ENCODE data around the gene FABP7.

Gene FABP7

GRCh38 chr6:122799140-122799745, 19.7 kb downstream of the FABP7 start:
- no peak for DNase-seq

- no peak for DNase-seq
These were observed 20.6 kb downstream of the FABP7 start for GRCh38 chr6:122799916-122800686.

DNA sequence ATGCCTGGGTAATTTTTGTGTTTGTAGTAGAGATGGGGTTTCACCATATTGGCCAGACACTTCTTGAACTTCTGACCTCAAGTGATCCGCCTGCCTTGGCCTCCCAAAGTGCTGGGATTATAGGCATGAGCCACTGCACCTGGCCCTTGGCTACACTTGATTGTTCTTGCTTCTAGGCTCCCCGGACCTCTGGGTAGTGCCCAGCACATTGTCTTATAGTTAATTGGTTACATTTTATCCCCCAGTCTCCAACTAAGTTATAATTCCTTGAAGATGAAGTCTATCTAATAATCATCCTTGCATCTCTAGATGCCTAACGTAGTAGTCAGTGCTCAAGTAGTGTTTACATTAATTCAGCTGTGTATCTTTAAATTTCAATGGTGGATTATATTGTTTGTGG, 21.4 kb downstream of the FABP7 start:
- DNase-seq = no peak

DNA sequence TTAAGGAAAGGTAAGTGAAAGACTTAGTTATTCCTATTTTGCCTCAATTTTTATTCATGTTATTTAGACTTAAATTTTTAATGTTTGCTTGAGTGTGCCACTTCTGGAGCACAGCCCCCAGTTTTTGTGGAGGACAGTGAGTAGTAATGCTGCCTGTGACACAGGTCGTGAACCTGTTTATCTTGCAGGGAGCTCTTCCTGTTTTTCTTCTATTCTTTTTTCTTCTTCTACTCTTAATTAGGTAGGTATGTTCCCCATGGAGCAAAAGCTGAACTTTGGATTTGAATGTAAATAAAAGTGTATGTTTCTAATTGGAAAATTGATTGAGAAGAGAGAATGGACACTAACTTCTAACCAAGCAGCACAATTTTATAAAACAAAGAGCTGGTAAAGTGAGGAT, 21.9 kb downstream of the FABP7 start:
- no peak for DNase-seq

DNA sequence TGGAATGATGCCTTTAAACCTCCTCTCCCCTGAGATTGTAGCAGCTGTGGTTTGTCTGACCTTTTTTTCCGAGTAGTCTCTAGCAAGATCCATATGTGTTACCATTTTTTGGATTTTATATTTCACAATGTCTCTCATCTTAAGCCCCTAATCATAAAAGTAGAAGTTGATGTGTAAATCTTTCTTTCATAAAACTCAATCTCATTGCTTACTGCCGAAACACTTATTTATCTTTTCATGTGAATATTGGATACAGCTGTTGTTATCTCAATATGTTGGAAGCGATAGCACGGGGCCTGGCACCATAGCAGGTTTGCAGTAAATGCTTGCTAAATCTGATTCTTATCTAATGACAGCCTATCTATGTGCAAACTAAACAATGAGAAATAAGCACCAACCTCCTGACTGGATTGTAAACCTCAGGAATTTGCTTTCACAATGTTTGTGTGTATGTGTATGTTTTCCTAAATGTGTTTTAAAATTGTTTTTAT, 23.7 kb downstream of the FABP7 start:
- DNase-seq = no peak

DNA sequence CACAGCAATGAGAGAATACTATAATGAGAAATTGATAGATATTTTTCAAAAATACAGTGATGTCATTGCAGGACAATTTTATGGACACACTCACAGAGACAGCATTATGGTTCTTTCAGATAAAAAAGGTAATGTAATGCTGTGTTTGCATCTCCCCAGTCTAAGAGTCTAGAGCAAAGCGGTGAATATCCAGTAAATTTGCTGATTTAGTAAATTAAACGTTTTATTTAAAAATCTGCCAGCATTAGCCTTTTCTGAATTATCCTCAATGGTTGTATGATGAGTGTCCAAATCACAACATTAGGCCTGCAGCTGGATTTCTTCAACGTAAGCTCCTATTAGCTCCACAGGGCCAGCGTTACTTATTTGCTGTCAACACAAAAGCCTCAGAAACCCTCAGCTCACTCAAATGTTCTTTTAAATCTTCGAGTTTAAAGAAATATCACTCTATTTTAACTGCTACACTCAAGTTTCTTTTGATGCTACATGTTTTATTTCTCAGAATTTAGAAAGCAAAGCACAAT, 25.5 kb downstream of the FABP7 start:
- no peak for DNase-seq

DNA sequence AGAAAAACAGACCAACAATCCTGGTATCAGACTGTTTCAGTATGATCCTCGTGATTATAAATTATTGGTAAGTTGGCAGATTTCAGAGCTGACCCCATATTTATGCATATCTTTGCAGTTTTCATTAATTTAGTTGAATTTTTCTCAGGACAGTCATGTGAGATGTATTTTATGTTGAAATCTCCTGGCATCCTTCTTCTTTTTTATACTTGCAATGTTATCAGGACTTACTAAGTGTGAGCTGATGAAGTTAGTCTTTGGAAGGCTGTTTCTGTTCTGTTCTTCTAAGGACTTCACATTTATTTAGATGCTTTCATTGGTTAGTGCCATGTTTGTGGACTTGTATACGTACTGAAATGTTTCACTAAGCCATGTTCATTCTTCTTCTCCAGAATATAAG, 26.8 kb downstream of the FABP7 start:
- no peak for DNase-seq

DNA sequence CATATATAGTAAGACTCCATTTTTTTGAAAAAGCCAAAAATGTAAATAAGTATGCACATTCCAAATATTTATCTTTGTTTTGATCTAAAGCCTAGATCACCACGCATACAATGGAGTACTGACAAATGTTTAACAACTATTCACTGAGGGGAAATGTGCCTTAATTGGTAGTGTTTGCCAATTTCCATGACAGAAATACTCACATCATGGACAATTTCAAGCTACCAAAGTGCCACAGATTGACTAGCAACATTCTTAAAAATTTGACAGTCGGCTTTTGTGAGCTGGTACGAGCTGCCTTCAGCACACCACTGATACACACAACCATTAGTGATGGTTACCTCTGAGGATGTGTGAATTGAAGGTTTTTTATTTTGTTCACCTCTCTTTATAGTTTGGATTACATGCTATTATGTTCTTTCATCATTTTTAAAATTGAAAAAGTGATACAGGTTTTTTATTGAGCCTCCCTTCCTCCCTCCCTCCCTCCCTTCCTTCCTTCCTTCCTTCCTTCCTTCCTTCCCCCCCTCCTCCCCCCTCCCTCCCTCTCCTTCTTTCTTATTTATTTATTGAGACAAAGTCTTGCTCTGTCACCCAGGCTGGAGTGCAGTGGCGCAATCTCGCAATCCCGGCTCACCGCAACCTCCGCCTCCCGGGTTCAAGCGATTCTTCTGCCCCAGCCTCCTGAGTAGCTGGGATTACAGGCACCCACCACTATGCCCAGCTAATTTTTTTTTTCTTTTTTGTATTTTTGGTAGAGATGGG, 28.8 kb downstream of the FABP7 start:
- no peak for DNase-seq

DNA sequence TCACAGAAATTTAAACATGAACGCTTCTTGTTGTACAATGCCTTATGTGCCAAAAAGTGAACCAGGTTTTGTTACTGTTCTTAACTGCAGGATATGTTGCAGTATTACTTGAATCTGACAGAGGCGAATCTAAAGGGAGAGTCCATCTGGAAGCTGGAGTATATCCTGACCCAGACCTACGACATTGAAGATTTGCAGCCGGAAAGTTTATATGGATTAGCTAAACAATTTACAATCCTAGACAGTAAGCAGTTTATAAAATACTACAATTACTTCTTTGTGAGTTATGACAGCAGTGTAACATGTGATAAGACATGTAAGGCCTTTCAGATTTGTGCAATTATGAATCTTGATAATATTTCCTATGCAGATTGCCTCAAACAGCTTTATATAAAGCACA, 29.5 kb downstream of the FABP7 start:
- DNase-seq = no peak

DNA sequence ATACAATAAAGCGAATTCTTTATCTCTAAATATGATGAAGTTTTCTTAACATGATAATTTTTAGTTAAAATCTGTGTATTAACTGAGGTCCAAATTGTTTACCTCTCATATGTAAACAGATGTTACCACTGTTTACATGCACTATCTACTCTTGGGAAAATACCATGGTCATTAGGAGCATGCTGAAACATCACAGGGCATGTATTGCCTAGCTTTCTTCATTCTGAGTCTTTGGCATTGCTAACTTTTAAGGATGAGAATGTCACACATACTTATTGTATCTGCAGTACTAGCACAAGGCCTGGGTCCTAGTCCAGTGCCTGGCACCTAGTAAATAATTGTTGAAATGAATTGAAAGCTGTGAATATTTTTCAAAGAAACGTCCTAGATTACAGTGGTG, 30.2 kb downstream of the FABP7 start:
- no peak for DNase-seq

GRCh38 chr6:122810189-122810588, 30.7 kb downstream of the FABP7 start:
- no peak for DNase-seq

DNA sequence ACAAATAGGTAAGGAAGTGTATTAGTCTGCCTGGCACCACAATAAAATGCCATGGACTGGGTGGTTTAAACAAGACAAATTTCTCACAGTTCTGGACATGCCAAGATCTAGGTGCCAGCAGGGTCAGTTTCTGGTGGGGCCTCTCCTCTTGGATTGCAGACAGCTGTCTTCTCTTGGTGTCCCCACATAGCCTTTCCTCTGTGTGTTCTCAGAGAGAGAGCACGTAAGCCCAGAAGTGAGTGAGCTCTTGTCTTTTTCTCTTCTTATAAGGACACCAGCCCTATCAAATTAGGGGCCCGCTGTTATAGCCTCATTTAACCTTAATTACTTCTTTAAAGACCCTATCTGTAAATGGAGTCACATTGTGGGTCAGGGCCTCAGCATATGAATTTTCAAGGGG, 37.8 kb downstream of the FABP7 start:
- DNase-seq = no peak

DNA sequence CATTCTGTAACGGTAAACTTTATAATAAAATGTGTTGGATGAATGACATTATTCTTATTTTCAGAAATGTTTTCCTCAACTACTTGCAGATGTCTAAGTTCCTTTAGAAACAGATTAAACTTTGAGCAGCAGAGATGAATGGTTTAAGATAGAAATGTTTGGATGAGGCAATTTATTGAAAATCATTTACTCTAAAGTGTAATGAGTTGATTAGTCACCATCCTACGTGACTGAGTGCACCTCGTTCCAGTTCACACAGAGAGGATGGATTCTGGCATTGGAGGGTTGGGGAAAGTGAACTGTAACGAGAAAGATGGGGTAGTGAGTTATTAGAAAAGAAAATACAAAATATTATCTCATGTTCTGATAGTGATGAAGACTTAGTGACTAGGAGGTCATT, 38.2 kb downstream of the FABP7 start:
- DNase-seq = no peak

DNA sequence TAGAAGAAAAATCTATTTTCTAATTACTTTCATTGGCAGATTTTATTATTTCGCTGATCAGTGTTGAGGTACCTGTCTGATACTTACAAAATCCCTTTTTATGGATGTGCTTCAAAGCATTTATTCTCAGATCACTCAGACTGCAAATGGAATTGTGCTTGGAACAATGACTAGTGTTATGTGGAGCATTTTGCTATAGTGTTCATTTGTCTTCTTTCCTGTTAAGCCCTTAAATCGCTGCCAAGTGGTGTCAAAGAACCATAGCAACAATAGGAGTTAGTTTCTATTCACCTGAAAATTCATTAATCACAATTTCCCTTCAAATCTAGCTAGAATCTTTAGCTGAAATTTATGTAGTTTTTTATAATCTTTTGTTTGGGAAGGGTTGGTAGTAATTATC, 39.4 kb downstream of the FABP7 start:
- no peak for DNase-seq

DNA sequence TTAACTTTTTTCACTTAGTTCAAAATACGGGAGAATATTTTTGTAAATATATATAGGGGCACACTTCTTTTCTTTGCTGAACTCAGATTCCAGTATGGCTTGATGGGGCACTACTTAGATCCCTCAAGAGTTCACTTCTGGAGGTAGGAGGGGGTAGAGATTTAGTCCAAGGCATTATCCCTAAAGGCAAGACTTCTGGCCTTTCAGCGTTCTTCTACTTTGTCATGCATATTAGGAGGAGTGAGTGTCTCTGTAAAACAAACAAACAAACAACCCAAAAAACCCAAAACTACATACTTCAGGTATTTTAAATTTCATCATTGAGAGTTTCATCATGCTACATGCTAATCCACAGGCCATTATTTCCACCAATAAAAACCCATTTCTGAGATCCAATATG, 41.6 kb downstream of the FABP7 start:
- no peak for DNase-seq

DNA sequence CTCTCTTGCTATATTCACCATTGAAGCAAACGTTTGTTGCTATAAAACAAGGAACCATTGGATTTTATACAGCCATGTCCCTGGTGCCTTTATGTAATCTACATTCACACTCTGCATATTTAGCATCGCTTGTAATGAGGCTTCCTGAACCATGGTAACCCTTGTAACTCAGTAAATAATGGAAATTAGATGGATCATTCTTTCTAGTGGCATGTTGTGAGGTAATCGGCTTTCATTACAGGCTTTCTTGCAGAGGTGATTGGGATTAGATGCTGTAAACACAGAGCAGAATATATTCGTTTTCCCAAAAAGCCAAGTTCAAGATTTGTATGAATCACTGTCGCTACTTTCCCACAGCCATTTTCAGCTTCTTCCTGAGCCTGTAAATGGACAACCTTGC, 45.6 kb downstream of the FABP7 start:
- DNase-seq = no peak

DNA sequence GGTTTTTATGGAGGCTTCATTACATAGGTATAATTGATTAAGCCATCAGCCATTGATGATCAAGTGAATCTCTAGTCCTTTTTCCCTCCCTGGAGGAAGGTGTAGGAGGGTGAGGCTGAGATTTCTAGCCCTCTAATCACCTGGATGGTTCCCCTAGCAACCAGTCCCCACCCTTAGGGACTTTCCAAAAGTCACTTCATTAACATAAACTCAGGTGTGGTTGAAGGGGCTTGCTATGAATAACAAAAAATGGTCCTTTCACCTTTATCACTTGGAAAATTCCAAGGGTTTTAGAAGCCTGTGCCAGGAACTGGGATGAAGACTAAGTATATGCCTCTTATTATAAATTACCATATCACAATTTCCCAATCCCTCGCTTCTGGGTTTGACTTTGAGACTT, 49.9 kb downstream of the FABP7 start:
- no peak for DNase-seq

DNA sequence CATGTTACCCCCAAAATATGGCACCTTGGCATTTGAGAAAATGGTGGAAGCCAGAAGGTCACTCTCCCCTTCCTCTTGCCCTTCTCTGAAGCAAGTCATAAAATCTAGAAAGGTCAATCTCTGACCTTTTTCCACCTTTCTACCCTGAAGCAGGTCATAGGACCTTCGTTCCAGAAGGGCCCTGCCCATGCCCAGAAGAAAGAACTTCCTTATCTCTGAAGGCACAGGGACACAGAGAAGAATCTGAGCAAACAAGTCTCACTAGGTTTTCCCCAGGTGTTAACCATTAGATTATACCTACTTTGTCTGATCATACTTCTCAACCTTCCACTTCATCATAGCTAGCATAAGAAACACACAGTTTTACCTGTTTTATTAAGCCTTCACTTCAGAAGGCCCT, 52.0 kb downstream of the FABP7 start:
- no peak for DNase-seq

- DNase-seq = no peak
These were observed 52.9 kb downstream of the FABP7 start for GRCh38 chr6:122832459-122832858.

- no peak for DNase-seq
These were observed 53.5 kb downstream of the FABP7 start for GRCh38 chr6:122833021-122833491.

Data from activated CD4-positive, alpha-beta T cell treated with anti-CD3 and anti-CD28 coated beads, Interleukin-2, Interleukin-6, amounts not matched to agents 100 ng/mL and 50 ng/mL, durations not matched to agents 16 hours and 8 hours (primary cell).